SIG-M5 treated with dmso at 0.1 percent for 504 hours (cell line): ENCODE data around the gene TAGLN2.
"Not testable (repeated sequence)": the region's sequence is repeated elsewhere in the genome, so short reads cannot be mapped to it uniquely, and the experiment has no call there.

ENCODE experiments used
- DNase-seq: peaks from one replicate; lab custom pipeline; 2025; ENCODE audit not compliant: unreplicated experiment; lab: John Stamatoyannopoulos, UW

TAGLN2 gene

DNA sequence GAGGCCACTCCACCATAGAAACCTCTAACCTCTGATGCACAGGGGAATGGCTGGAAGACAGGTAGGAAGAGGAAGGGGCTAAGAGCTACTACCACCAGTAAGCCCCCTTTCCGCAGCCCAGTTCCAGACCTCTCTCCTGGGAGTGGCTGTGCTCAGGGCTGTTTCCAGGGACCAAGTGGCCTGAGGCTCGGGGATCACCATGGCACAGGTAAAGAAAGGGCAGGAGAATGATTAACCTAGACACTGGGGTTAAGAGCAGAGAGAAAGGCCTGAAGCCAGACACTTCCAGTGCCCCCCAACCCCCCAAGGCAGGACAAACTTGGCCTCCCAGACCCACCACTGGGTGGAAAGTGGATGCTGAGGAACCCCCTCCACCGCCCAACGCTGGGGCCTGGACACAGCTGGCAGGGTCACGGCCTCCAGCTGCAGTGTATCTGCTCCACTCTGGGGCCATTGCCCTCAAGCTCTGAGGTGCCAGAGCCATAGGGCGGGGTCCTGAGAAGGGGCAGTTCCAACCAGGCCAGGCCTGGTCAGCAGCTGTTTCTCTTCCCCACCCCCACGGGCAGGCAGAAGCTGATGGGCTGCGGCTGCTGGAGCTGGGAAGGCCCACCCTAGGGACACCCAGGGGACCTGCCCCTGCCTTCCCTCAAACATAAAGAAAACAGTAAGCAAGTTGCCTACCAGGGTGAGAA, 2.6 kb downstream of the TAGLN2 start:
- DNase-seq = no peak

DNA sequence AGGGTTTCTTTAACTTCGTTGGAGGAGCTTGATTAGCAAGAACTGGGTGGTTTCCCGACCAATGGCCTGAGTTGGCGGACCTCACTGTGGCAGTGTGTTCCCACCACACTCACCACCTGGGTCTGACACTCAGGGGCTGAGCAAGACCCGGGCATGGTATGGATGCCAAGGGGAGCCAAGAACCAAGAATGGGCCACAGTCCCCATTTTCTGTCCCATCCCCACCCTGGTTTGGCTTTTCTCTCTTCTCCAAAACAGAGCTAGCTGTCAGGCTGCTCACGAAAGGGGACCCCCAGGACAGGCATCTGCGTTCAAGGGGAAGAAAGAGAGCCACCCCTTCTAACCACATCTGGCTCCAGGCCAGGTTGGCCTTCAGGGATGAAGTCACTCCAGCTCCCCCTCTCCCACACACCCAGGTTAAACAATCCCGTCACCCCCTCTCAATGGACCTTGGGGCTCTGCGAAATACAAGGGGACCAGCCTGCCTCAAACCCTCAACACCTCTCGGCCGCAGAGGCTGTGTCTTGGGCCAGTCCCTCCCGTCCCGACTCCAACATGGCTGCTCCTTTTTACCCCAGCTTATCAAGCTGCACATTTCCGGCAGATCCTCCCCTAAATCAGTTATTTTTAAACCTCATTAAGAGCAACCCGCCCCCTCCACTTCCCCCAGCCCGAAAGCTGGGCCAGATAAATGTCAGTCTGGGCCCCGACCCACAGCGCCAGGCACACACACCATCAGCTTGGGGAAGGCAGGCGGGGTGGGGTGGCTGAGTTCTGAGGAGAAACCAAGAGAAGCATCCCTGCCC, 3.4 kb downstream of the TAGLN2 start:
- no peak for DNase-seq

DNA sequence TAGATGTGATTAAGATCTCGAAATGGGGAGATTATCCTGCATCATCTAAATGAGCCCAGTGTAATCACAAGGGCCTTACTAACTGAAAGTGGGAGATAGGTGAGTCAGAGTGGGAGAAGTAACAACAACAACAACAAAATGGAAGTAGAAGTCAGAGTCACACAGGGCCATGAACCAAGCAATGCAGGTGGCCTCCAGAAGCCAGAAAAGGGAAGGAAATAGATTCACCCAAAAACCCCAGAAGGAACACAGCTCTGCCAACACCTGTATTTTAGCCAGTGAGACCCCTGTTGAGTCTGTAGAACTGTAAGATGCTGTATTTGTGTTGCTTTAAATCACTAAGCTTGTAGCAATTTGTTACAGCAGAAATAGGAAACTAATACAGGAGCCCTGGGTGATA, 4.1 kb downstream of the TAGLN2 start:
- DNase-seq = no peak

DNA sequence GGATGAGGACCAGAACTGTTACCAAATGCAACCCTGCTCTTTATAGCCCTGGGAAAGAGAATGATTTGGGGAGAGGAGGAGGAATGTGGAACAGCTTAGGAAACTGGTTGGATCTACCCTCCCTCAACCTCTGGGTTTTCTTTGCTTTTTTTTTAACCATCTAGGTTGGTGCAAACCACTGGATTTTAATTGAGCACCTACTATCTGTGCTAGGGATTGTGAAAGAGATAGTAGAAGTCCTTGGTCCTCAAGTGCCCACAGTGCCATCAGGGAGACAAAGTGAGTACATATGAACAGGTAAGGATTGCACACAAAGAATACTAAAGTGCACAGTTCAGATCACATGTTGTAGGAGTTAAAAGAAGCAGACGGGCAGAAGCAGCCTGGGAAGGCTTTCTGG, 4.7 kb downstream of the TAGLN2 start:
- DNase-seq = no peak

DNA sequence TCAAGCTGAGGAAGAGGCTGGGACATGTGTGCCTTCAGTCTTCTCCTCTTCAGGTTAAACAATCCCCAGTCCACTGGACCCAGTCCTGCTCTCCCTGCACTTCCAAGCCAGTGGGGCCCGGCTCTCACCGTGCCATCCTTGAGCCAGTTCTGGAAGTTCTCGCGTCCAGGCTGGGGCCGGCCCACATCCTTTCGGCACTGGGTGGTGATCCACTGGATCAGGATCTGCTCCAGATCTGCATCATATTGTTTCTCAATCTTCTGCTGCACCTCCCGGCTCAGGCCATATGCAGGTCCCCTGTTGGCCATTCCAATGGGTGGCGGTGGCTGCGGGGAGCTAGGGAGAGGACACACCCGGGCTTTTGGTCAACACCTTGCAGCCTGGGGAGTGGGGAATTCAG, 5.1 kb downstream of the TAGLN2 start:
- DNase-seq = no peak

DNA sequence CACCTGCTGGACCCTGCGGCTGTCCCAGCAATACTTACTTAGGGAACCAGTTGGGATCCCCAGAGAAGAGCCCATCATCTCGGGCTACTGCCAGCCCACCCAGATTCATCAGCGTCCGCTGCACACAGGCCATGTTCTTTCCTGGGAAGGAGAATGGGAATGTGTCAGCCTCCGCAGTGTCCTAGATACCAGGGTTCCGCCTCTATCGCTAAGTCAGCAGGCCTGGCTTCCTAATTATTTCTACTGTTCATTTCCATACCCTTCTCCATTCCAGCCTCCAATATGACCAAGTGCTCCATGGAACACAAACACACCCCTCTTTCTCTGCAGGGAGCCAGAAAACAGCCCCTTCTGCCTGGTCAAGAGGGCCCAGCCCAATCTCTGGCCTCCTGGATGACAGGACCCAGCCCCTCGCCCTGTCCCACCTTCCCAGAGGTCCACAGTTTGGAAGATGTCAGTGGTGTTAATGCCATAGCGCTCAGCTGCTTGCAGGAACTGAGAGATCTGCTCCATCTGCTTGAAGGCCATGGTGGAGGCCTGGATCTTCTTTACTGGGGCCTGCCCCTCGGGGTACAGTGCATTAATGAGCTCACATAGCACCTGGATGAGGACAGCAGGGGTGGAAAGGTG, 6.0 kb downstream of the TAGLN2 start:
- no peak for DNase-seq

DNA sequence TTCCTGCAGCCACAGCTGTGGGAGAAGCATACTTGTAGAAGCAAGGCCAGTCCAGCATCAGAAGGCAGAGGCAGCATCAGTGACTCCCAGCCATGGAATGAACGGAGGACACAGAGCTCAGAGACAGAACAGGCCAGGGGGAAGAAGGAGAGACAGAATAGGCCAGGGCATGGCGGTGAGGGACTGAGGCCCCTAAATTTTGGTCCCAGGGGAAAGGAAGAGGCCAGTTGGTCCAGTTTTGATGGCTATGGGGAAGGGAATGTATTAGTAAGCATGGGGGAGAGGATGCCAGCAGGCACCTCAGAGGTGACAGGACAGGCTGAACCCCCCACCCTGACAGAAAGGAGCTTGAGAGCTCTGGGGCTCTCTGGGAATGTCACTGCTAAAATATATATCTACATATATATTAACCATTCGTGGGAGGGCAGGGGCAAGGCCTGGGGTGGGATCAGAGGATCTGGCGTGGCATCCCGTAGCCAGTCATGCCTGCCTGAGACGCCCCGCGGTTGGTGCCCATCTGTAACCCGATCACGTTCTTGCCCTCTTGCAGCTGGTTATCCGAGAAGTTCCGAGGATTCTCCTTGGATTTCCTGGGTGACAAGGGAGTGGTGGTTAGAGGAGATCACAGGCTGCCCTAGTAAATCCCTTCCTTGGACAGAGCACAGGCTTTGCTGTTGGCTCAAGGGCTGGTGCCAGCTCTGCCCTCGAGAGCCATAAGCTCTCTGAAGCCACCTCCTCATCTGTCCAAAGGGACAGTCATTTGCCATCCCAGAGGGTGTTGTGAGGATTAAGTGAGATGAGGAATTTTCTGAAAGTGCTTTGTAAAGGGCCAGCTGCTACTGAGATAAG, 6.7 kb downstream of the TAGLN2 start:
- no peak for DNase-seq

DNA sequence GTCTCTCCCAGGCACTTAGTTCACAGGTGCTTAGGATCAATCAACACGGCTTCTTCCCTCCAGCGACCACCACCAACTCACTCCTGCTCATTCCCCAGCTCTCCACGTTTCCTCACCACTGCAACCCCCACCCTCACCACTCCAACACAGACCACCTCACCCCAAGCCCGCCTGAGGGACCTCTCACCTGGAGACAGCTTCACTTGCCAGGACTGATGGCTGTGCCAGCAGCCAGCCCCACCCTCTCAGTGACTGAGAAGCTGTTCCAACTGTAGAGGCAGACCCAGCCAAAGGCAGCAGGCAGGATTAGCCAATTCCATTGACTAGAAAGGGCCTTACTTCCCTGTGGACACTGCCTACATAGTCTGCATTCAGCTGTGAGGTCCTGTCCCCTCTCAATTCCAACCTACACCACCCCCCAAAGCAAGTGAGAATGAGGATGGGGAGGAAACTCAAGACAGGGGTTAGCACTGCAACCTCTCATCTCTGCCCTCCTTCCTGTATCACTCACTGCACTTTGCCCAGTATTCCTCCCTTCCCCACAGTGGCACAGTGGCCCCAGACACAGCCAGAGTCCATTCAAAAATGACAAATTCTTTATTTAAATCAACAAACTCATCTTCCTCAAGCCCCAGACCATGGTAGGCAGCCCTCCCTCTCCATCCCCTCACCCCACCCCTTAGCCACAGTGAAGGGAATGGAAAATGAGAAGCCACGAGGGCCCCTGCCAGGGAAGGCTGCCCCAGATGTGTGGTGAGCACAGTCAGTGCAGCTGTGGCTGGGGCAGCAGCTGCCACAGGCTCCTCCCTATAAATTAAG, 7.6 kb downstream of the TAGLN2 start:
- no peak for DNase-seq

DNA sequence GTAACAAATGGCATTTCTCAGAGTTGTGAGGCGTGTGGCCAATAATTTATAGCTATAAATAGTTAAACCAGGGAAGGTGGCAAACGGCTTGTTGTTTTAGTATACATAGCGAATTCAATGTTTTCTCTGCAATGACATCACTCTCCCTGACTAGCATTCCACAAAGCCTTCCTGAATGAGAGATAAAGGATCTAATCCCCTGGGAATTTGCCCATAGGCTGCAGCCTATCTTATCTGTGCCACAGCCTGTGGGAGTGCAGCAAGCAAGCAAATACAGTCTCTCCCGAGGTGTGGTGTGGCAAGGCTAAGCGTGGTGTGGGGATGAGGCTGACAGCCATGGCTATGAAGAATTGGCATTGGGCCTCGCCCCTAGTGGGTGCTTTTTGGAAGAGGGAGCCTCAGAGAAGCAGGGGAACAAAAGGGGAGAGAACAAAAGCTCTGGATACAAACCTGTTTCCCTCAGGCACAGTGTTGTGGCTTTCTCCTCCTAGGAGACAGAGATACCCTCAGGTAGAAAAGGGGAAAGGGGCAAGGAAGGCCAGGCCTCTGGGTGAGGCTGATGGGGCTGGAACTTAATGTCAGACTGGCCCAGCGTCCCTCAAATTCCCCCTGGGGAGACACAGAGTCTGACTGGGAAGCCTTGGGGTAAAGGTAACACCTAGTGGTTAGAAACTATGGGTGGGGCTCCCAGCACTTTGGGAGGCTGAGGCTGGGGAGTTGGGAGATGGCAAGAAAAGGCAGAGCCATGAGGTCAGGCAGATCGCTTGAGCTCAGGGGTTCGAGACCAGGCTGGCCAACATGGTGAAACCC, 8.9 kb downstream of the TAGLN2 start:
- DNase-seq = no peak

DNA sequence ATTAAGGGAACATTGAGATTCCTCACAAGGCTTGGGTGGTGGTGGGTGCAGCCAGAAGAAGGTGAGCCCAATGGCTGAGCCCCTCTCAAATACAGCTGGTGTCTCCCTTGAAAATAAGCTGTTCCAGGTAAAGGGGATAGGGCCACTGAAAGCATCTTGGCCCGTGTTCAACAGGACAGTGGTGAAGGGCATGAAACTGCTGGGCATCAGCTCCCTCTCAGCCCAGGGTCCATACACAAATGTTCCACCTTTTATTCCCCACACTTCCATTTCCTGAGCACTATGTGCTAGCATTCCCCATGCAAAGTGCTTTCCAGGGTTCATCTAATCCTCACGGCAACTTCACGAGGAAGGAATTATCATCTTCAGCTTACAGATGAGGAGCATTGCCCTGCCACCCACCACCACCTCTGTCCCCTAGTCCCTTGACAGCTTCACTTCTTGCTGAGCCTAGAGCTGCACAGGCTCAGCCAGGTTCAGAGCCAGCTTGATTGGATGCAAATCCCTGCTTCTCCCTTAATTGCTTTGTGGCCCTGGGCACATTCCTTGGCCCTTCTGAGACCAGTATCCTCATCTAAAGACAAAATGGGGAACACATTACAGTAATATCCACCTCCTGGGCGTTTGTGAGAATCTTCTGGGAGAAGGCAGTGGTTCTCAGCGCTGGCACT, 9.6 kb downstream of the TAGLN2 start:
- DNase-seq = no peak

DNA sequence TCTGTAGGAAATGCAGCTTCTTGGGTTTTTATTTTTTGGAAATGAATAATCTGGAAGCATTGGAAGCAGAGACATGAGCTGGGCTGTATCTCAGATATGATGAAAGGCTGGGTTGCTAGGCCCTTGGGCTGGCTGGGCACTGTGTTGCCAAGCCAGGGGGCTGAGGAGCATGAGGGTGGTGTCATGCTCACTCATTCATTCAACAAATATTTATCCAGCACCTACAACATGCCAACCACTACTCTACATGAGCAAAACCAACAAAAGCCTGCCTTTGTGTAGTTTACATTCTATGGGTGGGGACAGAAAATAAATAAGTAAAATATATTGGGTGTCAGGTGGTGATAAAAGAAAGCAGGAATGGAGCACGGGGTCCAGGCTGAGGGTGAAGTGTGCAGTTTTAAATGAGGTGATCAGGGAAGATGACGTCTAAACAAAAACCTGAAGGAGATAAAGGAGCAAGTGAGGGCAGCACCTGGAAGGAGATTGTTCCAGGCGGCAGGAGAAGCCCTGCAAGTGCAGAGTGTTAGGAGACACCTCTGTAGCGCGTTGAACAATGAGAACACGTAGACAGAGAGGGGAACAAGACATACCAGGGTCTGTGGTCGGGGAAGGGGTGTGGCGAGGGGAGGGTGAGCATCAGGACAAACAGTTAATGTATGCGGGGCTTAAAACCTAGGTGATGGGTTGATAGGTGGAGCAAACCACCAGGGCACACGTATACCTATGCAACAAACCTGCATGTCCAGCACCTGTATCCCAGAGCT, 10.9 kb downstream of the TAGLN2 start:
- no peak for DNase-seq

DNA sequence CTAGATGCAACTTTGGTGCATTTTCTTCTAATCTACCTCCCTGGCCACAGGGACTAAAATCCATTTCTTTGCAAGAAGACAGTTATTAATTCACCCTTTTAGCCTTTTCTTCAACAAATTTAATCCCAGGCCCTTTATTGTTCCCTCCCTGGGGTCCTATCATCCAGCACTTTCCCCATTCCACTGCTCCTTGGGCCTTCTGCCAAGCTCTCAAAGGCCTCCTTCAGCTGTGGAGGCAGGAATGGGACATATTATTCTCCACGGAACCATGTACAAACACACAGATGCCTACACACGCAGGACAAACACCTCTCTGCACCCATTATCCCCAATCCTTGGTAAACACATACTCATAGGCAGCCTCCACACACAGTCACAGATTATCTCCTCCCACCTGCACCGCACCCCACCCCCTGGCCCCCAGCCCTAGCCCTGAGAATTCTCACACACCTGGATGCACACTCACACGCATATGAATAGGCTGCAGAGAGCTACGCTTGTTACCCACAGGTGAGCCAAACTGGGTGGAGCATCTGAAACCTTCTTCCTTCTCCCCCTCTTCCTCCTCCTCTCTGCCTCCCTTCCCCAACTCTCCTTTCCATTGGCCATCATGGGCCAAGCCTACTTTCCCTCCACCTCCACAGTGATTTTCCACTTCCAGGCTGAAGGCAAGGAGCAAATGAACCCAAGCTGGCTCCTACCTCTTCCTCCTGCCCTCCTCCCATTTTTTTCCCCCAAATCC, 11.7 kb downstream of the TAGLN2 start:
- DNase-seq = no peak

DNA sequence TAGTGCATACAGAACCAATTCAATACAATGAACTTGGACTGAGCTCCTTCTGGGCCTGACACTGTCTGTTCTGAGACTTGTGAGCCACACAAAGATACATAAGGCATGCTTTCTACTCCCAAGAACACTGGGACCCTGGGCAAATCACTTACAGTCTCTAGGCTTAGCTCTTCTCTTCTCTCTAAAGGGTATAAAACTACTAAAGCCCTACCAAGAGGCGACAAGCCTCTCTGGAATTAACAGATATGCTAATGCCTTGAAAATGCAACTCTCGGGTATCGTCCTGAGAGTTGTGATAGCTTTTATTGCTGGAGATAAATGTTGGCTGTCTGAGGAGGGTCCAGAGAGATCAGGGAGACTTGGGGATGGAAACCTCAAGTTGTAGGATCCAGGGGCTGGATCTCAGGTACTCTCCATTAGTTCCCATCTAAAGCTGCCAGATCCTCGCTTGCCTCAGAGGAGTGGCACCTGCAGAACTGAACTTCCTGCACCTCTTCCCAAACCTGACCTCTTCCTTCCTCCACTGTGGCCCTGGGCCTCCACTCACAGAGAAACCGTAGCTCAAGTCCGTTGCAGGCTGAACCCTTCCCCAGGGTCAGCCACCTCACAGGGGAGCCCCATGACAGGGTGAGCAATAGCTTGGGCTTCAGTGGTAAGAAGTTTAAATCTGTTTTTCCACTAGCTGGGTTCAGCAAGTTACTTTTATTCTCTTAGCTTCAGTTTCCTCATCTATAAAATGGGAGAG, 13.8 kb downstream of the TAGLN2 start:
- no peak for DNase-seq

DNA sequence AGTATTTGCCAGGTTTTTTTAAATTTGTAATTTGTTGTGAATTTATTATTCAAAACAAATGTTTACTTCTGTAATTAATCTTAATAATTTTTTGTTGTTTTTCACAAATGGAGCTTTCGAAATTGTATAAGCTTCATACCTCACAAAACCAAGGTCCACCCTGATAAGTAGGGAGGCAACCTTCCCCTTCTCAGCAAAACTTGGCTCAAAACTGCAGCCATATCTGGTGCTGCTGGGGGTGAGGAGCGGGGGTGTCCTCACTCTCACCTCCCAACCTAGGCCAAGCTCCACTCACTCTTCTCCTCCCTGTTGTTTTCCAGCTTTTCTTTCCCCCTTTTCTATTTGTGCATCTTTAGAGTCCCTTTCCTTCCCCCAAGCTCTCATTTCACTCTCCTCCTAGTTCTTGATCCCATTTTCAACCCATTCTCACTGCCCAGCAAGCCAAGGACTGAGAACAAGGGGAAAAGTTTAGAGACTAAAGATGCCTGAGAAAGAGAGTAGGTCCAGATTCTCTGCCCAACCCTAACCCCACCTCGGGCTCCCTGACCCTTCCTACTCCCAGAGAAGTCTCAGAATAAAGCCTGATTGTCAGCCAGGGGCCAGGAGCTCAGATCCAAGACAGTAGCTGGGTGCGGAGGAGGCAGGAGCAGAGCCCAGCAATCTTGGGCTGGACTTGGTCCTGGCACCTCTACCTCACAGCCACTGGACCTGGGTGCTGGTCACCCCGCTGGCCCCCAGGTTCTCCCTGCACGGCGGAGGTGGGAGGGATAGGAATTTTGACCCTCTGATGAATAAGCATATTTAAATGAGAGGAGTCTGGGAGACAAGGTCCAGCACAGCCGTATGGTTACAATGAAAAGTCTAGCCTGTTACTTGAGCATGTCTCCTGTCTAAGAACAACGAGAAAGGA, 17.0 kb downstream of the TAGLN2 start:
- no peak for DNase-seq

DNA sequence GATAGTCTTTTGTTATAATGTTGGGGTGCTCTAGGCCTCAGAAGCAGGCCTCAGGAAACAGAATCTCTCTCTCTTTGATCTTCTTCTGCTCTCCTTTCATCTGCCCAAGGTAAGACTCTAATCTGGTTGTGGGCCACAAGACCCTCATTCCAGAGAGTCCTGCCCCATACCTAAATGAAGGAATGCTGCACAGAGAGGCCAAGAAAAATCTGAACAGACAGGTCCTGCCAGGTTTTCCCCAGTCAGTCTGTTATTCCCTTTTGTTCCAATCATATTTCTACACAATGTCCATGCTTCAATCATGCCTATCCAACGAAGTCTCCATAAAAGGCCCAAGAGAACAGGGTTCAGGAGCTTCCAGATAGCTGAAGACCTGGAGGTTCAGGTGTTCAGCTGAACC, 18.3 kb downstream of the TAGLN2 start:
- no peak for DNase-seq

DNA sequence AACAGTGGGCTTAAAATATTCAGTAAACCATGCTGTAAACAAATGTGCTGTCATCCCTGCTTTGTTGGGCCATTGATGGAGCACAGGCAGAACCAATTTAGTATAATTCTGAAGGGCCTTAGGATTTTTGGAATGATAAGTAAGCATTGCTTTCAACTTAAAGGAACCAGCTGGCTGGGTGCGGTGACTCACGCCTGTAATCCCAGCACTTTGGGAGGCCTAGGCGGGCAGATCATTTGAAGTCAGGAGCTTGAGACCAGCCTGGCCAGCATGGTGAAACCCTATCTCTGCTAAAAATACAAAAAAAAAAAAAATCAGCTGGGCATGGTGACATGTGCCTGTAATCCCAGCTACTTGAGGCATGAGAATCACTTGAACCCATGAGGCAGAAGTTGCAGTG, 21.3 kb downstream of the TAGLN2 start:
- DNase-seq = not testable (repeated sequence)
